Hematopoietic multipotent progenitor cell treated with erythropoietin and hydrocortisone succinate and interleukin-3 and kit ligand, for 4 days (in vitro differentiated cells): Measurements from ENCODE around the gene ELMO1.

Experiments
- DNase-seq: peaks from one replicate; pipeline ENCODE4 v3.0.0-alpha.2; 2015

The ELMO1 gene

DNA sequence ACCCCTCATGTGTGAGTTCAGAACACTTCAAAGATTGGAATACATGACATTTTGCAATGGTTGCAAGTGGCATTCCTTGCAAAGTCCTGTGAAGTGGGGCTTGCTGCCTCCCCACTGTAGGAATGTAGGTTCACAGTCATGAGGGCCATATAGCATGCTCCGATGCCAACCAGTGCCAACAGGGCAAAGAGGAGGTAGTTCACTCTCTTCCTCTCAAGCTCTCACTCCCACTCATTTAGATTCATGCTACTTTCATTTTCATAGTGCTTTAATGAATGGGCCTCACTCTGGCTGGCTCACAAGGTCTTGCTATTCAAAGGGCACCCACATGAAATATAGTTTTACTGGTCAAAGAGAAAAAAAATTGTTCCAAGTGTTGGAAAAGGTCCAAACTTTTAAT lies 554.5 kb downstream of the ELMO1 start:
- DNase-seq: no peak

DNA sequence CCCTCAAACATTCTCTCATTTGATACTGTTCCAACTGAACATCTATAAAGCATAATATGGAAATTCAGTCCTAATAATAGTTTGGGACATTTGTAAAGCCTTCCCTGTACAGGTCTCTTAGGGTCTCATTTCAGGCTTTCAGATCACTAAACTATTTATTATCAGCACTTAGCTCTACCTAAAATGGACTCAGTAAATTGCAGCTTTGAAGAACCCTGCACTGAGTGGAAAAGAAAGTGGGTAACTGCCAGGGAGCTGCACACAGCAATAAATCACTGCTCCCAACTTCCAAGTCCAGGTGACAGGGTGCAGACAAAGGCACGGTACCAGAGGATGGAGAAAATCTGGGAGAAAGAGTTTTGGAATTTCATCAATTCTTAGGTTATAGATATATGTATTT lies 559.5 kb downstream of the ELMO1 start:
- no peak for DNase-seq

- DNase-seq: no peak
Measured at GRCh38 chr7:36887969-36888368, 560.7 kb downstream of the ELMO1 start.

GRCh38 chr7:36887233-36887632 lies 561.4 kb downstream of the ELMO1 start:
- DNase-seq: no peak

GRCh38 chr7:36884910-36885309 lies 563.8 kb downstream of the ELMO1 start:
- DNase-seq: no peak

- no peak for DNase-seq
Measured at GRCh38 chr7:36884351-36884750, 564.3 kb downstream of the ELMO1 start.

DNA sequence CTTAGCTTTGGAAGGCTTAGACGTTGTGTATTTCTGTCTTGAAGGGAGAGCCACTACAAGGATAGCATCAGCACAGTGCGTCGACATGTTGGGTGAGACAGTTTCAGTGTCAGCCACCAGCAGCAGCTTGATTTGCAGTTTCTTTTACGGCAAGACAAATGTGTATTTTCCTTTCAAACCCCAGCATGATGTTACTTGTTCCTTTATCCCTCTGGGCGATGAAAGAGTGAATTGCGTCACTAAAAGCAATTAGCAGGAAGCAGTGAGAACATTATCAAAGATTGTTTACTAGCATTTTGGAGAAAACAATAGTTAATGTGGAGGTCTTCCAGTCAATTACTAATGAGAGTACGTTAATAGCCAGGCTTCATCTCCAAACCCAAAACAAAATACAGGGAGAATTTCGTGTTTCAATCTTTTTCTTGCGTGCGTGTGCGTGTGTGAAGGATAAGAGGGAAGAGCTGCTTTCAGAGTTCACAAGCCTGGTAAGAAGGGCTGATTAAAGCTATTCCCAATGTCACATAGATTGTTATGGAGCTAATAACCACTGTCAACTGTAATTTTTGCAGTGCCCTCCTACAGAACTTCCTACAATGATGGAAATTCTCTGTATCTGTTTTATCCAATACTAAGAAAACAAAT lies 567.3 kb downstream of the ELMO1 start:
- no peak for DNase-seq

GRCh38 chr7:36880108-36880507 lies 568.6 kb downstream of the ELMO1 start:
- DNase-seq: no peak

DNA sequence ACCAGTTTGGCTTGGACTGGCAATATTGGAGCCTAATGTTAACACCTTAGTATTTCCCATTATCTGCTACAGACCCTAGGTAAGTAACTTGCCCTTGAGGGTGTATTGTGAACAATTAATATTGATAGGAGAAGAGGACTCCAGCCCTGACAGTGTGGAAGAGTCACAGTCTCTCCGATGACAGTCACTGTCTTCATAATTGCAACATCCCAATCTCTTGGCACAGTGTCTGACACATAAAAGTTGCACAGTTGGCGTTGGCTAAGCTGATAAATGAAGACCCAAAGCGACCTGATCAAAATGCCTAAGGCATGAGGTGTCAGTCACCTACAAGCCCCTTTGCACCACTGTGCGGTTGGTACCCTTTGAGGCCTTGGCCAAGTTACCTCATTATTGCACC lies 569.6 kb downstream of the ELMO1 start:
- DNase-seq: no peak

- no peak for DNase-seq
Measured at GRCh38 chr7:36878288-36878687, 570.4 kb downstream of the ELMO1 start.

DNA sequence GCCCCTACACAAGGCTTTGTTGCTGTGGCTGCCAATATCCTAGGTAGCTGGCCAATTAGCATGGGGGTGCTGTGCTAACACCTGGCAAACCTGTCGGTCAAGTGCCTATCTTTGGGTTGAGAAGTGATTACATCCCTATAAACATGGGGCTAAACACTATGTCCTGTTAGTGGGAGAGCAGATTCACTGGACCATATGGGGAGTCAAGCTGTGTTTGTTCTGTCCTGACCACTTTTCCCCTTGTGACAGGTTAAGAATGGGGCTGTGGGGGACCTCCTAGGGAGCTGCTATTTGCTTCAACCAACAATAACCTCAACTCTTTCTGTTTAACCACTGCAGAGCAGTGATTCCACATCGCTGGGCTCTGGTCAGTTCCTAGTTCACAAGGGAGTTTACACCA lies 572.9 kb downstream of the ELMO1 start:
- no peak for DNase-seq

DNA sequence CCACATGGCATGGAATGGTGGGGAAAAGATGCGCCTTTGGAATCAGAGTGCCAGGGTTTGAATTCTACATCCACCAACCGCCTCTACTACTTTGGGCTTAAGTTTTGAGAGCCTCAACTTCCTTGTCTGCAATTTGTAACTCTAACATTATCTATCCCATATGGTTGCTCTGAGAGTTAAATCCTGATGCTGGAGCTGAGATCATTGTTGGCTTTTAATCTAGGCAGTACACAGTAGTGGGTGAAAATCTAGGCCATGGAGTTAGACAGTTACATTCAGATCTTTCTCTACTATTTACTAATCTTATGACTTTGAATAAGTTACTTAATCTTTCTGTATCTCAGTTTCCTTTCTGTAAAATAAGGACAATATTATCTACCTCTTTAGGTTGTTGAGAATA lies 574.6 kb downstream of the ELMO1 start:
- DNase-seq: no peak

GRCh38 chr7:36871863-36872262 lies 576.8 kb downstream of the ELMO1 start:
- peak; percentile 47 for DNase-seq

DNA sequence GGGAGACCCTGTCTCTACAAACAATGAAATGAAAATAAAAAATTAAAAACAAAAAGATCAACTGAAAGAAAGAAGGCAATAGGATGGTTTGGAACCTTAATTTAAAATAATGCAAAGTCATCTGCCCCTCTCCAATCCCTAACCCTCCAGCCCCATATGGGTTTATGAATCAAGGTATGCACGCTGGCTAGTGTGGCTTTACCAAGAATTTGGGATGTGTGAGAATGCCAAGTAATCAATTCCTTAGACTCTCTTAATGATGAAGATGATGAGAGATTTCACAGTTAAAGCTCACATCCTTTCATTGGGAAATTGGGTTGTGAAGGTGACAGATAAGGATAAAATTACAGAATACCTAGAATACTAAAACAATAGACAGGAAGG lies 577.3 kb downstream of the ELMO1 start:
- no peak for DNase-seq

GRCh38 chr7:36870625-36871354 lies 577.9 kb downstream of the ELMO1 start:
- DNase-seq: no peak

DNA sequence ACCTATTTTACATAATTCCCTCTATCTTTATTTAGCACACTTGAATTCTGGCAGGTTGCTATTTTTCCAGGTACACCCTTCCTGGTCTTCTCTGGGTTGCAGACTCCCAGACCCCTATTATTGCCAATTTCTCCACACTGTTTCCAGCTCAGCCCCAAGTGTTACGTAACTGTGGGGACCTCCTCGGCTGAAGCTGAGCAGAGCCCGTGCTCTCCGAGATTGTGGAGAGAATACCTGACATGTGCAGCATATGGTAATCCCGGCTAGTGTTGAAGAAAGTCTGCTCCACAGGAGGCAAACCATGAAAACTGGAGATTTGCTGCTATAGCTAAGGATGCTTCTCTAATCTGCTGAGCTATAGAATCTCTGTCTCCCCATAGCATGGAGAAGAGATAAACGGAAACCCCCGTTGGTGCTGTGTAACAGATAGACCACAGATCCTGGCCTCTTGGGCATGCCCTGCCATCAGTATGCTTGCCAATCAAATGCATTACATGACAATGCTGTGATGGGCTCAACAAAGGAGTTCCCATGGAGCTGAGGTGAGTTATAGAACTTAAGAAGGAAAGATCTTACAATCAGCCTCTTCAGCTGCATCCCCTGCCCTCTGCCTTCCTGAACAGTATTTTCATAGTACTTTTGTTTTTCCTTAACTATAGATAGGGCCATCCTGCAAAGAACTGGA lies 579.8 kb downstream of the ELMO1 start:
- no peak for DNase-seq

DNA sequence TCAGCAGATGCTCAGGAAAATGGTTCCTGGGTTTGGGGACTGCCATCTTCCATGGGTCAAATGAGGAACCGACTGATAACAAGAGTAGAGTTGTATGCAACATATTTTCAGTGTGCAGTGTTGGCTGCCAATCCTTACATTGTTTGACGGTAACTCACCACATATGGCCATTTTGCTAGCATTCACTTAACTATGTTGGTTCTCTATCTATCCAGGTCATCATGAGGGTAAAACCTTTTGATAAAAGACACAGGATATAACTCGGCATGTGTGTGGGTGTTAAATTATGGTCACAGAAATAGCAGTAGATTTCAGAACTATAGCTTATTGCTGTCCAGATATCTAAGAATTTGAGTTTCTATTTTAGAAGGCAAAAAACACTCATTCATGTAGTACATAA lies 583.6 kb downstream of the ELMO1 start:
- no peak for DNase-seq

DNA sequence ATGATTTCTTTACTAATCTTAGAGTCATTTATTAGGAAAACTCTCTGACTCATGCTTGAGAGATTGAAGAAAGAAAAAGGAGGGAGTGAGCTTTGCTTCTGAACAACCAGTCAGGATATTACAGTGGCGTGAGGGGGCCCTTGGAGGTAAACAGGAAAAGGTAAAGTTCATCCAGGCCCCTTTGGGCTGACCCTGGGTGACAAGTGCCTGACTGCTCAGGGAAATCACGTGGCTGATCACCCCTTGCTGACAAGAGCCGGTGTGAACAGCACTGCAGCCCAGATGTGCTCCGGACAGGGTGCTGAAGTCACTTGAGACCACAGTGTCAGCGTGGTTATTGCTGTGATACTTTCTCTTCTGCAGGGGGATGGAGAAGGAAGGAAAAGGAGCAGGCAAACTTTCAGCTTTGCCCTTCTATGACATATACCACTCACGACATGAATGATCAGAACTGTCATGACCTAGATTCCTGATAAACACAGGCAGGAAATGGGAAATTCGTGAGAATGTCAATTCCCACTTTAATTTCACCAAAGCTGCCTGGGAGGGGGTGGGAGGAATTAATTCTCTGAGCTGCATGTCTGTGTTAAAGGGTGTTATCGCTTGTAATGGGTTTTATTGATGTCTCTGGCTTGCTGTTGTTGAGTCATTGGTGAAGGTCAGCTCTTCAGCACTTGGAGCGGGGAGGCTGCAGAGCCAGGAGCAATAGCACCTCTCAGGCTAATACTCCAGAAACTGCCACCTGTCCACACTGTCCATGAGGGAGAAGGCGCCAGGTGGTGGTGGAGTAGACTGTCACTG lies 584.6 kb downstream of the ELMO1 start:
- DNase-seq: no peak

- DNase-seq: no peak
Measured at GRCh38 chr7:36862771-36863261, 585.8 kb downstream of the ELMO1 start.

DNA sequence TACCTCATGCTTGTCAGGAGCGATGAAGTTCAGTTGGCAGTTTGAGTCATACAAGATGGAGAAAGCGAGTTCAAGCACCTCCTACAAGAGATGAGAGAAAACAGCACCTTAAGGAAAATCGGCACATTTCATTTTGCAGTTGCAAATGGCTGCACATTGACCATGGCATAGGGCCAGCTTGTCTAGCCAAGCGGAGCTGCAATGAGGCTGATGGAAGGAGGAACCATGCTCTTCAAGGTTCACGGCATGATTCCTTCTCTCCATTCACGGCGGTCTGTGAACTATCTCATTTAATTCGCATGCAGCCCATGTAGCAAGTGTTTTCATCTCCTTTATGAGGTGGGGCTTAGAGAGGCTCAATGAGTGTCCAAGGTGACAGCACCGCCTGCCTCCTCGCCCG lies 587.0 kb downstream of the ELMO1 start:
- no peak for DNase-seq

DNA sequence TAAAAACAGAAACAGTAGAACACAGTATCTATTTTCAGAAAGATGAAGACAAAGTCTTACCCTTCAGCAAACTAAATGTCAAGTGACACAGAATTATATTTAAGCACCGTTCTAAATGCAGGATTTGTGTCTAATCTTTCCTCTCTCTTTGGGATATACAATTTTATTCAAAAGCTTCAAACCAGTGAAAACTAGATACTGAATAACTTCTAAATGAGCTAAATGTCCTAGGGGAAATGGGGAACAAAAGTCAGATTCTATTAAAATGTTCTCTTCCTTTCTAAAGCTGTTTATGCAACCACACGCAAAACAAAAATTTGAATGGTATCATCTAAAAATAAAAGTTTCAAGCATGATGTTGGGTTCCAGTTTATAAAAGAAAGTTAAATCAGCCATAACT lies 588.0 kb downstream of the ELMO1 start:
- DNase-seq: no peak

- no peak for DNase-seq
Measured at GRCh38 chr7:36855330-36855729, 593.3 kb downstream of the ELMO1 start.

DNA sequence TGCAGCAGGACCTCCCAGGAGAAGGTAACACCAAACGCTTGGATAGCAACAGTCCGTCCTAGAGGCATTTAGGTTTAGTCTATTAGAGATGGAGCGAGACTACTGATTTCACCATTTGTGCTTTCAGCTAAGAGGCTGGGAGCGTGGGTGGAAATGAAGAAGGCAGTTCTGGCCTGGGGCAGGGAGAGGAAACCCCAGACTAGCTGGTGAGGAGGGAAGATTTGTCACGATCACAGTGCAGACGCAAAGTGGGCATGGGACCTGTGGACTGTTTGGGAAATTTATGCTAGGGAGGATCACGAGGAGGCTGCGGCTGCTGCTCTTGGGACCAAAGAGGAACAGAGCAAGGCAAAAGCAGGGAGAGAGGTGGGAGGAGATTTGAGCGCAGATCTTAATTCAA lies 594.0 kb downstream of the ELMO1 start:
- no peak for DNase-seq
